Measurements from ENCODE around the gene ZNF438.

The ZNF438 gene

DNA sequence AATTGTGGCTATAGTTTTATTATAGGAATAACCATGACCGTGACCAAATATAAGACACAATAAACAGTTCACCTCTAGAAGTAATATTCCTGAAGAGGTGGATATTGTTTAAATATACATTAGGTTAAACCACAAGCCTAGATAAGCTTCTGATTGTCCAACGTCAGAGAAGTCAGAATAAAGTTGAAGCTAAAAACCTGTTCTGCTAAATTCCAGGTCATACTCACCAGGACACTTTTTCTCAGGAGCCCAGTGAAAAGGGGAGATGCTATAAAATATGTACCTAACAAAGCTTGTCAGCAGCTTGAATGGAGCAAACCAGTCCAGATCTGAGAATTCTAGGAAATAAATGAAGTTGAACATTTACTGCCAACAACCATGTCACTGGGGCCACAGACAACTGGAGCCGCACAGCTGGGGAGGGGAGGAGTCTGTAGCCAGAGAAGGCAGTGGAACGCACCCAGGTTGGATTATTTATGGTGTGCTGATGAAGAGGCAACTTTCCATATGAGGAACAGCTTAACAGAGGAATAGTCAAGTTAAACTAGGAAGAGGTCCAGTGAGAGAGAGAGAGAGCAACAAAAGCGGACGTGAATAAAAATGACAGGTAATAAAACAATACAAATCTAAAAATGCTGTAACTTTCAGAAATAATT is 191.1 kb downstream of the ZNF438 start:
- DNase-seq, result no peak

- no peak for DNase-seq
These were observed 192.0 kb downstream of the ZNF438 start for GRCh38 chr10:30839652-30840051.

- no peak for DNase-seq
These were observed 195.3 kb downstream of the ZNF438 start for GRCh38 chr10:30836406-30836805.

- no peak for DNase-seq
These were observed 196.5 kb downstream of the ZNF438 start for GRCh38 chr10:30835146-30835545.

DNA sequence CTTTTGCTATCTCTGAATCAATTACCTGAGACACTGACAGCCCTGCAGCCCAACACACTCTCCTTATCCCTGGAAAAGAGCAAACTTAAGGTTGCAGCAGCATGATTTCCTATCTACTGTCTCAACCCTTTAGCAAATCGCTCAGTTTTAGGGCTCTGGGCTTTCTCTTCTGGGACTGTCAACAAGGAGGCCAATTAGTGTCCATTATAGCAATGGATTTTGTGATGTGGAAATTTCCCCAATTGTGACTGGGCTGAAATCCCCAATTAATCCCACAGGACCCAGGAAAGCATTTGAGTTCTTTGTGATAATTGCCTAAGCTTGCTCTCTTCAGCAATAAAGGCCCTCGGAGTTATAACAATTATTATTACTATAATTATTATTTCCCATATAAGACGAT is 197.0 kb downstream of the ZNF438 start:
- no peak for DNase-seq

DNA sequence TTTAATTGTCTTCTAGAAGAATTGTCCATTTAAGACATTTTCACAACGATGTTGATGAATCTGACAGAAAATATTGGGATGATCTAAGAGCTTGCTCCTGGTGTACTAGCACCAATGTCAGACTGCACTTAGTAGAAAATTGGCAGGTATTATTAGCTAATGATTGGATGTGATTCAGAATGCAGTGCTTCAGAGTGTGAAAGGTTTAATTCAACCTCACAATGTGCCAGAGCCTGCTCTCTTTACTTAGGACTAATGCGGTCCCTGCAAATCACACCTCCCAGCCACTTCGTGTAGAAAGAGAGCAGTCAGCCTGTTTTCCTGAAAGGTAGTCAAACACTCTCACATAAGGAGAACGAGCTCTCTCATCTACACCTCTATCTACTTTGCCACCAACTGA is 197.5 kb downstream of the ZNF438 start:
- no peak for DNase-seq

DNA sequence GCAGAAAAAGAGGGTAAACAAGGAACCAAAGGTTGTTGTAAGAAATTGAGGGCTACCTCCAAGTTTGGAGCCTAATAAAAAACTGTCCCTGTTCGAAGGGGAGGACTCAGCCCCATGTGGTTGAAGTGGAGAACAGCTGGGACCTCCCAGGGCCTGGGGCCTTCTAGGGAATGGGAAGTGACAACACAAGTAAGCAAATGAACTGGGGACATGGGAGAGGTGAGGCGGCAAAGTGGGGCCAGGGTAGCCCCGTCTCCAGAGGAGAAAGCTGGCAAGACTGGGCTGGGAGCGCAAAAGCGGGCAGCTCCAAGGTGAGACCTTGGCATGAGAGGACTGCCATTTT is 198.1 kb downstream of the ZNF438 start:
- no peak for DNase-seq

DNA sequence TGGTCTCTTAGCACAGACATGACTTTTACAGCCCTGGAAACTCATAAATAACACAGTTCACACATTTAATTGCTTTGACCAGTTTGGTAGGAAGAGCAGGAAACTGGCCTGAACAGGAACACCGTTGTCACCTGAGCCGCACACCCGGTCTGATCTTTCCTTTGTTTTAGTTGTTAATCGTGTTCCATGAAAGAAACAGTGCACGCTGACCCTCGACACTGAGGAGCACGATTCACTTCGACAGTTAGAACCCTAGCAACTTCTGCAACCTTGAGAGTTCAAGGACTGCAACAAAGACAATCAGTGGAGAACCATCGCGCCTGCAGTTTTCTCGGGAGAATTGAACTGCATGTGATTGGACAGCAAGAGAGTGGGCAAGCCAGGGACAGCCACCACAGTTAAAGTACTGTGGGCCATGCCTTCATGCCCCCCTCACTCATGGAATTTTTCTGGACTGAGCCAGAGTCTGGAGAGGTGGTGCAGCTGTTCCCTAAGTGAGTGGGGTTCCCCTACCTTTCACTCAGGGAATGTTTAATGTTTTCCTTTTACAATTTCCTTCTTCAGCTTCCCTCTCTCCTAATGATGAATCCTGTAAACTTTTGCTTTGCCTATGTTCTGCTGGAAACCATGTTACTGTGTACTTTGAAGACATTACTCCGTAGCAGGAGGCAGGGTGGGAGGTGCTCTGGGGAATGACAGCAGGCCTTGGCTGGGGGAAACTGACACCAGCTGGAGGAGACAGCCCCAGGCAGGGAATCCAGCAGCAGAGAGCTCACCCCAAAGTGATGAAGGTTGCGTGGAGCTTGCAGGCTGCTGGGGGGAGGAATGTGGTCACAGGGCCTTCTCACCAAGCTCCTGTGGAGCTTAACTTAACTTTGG is 198.7 kb downstream of the ZNF438 start:
- no peak for DNase-seq

GRCh38 chr10:30832001-30832748 is 199.5 kb downstream of the ZNF438 start:
- DNase-seq, result no peak

DNA sequence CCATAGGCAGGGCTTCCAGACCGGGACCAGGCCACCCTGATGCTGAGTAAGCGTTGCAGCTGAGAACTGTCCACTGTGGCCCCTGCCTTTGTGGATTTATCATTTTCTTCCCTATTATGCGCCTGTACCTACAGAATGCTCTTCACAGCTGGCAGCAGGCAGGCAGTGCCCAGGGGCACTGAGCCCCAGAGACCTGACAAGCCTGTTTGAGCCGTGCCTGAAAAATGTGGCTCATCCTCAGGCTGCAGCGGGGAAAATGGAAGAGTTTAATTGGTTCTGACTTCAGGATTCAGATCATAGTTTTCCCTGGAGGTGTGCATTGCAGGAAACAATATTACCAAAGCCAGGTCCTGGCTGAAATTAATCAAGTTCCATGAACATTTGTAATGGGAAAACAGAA is 200.2 kb downstream of the ZNF438 start:
- no peak for DNase-seq

DNA sequence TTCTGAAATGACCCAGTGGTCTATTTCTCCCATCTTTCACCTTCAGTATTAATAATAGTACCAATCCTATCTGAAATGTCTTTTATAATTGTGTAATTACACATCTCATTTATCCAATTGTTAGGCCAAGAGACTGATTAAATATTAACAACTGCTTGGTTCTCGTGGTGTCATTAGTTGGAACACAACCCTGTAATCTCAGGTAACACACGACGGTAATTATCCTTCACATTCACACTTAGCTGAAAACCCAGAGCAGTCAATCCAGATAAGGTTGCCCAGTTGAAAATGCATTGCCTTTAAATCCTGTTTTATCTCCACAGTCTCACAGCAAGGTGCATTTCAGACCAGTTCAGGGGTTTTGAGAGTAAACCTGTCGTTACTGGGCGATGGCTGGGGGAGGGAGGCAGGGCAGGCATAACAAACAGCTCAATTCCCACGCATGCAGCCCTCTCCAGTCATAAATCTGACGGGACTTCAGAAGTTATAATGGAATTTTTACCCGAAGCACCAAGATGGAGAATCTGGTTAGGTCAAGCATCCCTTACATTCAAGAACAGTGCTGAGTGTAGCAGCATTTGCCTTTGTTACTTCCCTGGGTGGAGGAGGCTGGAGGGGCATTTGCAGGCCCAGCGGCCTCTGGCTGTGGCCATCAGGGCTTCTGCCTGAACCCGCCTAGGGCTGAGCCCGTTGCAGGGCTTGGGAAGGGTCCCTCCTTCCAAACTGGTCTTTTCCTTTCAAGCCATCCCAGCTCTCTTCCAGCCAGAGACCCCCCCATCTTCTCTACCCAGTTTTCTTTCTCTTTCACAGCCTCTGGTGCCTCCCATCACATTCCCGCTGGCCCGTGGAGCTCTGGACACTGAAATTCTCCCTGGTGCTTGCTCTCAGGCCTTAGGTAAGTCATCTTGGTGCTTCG is 201.1 kb downstream of the ZNF438 start:
- DNase-seq, result no peak

DNA sequence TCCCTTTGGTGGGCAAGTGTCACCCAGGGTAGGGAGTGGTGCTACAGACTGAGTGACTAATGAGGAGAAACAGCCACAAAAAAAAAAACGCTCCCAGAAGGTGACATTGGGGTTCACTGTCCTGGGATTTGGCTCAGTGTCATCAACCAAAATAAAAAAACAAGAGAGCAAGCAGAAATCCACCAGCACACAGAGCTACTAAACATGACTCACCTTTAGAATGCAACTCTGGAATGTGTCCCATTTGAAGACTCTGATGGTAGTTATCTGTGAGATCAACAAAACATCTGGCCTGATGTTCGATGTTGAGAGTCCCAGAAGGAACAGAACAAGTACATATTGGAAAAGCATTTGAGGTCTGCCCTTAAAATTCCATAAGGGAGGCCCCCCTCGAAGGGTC is 201.8 kb downstream of the ZNF438 start:
- no peak for DNase-seq

DNA sequence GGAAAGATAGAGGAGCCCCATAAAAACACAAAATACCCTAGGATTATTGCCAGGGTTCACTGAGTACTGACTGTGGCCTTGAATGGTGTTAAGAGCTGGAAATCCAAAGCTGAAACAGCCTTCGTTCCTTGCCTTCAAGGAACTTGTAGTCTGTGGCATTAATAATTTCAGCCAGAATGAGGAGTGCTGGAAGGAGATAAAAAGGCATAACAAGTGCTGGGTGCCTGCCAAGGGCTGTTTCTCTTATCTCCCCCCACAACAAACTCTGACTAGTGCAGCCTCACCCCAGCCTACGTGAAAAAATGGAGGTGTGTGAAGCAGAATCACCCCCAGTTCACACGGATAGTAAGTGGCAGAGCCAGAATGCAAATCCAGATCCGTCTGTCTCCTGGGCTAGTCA is 203.0 kb downstream of the ZNF438 start:
- DNase-seq, result no peak

DNA sequence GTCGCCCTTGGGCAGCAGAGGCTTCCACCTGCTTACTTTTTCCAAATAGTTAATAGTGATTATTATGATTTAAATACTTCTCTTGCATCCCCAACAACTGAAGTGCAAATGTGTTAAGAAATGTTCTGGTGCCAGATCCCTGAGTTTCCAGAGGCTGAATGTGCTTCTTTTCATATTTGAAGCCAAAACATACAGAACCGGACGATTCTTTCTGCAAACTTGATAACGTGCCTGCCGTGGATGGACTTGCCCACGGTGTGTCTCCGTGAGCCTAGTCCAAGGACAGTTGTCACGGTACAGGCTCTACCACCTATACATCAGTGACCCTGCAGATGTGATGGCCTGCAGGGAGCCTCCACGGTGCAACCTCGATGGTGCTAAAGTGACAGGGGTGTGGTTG is 203.5 kb downstream of the ZNF438 start:
- DNase-seq, result no peak

GRCh38 chr10:30827531-30828120 is 204.0 kb downstream of the ZNF438 start:
- DNase-seq, result no peak

DNA sequence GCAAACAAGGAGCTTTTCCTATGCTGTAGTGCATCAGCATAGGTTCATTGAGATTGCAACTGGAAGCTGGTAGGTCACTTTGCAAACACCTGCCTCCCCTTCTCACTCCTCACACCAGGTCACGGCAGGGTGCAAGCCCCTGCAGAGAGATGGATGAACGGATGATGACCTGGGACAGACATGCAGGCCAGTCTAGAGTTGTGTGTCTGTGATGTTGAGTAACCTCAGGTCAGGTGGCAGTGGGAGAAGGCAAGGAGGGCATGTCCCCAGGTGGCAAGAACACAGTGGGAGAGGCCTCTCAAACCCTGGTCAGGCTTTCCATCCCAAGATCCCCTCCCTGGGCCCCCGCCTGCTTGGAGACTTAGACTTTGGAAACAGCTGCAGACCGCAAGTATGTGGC is 205.0 kb downstream of the ZNF438 start:
- DNase-seq, result no peak

- no peak for DNase-seq
These were observed 206.2 kb downstream of the ZNF438 start for GRCh38 chr10:30825495-30825894.

GRCh38 chr10:30825022-30825421 is 206.6 kb downstream of the ZNF438 start:
- no peak for DNase-seq

DNA sequence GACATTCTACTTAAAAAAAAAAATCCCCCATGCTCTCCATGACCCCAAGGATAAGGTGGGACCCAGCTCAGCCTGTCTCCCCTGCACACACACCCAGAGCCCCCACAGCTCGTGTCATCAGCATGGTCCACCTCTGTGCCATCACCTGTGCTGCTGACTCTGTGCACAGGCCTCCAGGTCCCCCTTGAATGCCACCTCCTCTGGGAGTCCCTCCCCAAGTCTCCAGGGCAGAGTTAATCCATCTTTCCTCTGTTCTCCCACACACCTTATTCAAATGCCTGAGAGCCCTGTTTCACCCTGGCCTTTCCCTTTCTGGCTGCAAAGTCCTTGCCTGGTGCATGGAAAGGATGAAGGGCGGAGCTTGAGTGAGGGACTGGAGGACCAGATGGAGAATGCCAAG is 208.0 kb downstream of the ZNF438 start:
- DNase-seq, result no peak

GRCh38 chr10:30822693-30823465 is 208.8 kb downstream of the ZNF438 start:
- no peak for DNase-seq

DNA sequence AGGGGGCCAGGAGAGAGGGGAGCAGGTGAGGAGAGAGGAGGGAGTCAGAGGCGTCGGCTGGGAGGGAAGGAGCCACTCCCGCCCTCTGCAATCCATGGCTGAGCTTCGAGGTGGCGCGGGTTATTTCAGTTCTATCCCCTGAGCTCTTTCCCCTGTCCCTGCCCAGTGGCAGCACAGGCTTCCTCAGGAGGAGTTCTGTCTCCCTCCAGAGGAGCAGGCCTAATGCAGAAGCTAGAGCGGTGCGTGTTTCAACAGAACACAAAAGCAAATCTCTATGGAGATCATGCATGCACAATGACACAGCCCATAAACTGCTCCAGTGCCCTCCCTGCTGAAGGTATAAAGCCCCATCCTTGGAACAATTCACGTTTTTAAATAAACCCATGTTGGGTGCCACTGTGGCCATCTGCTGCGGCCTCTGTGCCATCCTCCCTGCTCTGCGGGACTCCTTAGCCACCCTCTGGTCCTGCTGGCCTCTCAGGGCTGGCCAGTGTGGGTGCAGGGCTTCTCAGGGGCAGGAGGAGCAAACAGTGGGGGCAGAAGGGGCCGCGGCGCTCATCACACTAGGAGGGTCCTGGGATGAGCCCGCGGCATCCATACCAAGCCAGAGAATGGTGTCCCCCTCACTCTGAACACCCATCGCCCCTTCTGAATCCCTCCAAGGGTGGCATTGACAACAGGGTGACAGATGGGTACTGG is 209.5 kb downstream of the ZNF438 start:
- no peak for DNase-seq
